ENCODE data around the gene PHACTR3. TPM values are rescaled to one million over a fixed set of nuclear protein-coding genes. Genes with fewer than 3 reads are reported as not detected.

Gene PHACTR3
- total and polyA plus RNA-seq, 2 experiments from 2014 or later: 0.45 to 0.61 TPM

DNA sequence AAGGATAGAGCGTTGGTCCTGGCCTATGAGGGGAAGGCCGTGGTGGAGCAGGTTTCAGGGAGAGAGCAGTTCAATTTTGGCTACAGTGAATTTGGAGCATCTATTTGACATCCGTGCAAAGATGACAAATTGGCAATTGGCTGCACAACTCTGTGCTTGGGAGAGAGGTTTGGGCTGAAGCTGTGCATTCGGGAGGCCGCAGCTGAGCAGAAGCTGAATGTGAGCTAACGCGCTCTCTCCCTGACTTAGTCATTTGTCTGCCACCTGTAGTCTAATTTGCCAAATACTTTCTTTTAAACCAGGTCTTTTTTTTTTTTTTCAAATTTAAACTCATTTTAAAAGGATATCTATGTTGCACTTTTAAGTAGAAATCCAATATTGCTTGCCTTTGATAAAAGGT lies 78.8 kb downstream of the PHACTR3 start:
- Histone ChIP-seq H3K36me3 (ENCODE audit: insufficient read depth) (no peaks in the 10 kb centered on the region), H3K9me2 (ENCODE audit: insufficient read depth) (peaks cover 5% of the 10 kb centered on the region; the same call in 1 of the 2 replicates), H2AFZ (no peak overlapping the region), H3F3A (replicated peaks; ENCODE audit: low read depth) (no peaks in the 10 kb centered on the region), H3K79me2 (replicated peaks; ENCODE audit: insufficient read depth) (no peaks in the 10 kb centered on the region), H3K4me2 (no peak overlapping the region), H3K4me1 (ENCODE audit: insufficient read depth) (no peaks in the 10 kb centered on the region), H3K27me3 (ENCODE audit: insufficient read depth) (no peaks in the 10 kb centered on the region), H4K20me1 (replicated peaks; ENCODE audit: insufficient read depth) (no peaks in the 10 kb centered on the region), H3K27ac (ENCODE audit: low read depth) (no peak overlapping the region), H3K4me3 (no peak overlapping the region)
- Mint-ChIP-seq H3K36me3 (ENCODE audit: low read depth) (no peaks in the 10 kb centered on the region), H3K27me3 (ENCODE audit: insufficient read depth, low read depth, poor library complexity) (peaks cover 8% of the 10 kb centered on the region), H3K4me1 (peaks cover 3% of the 10 kb centered on the region; the same call in 1 of the 3 replicates), H3K27ac (no peak overlapping the region), H3K9me3 (no peaks in the 10 kb centered on the region), H3K4me3 (no peak overlapping the region)
- no peak for DNase-seq (ENCODE audit: low spot score)
- no peak for ATAC-seq
- TF ChIP-seq POLR2AphosphoS5 (IDR thresholded peaks at IDR 0.05; ENCODE audit: low read depth): no peak
- TF ChIP-seq STAT1 (IDR thresholded peaks at IDR 0.05; ENCODE audit: unreplicated experiment): no peak
- TF ChIP-seq CREB1 (CRISPR knock-in tag; IDR thresholded peaks at IDR 0.05; ENCODE audit: low read depth): no peak
- TF ChIP-seq ZNF331 (CRISPR knock-in tag; IDR thresholded peaks at IDR 0.05; ENCODE audit: low read depth): no peak
- TF ChIP-seq, protein P1, sequence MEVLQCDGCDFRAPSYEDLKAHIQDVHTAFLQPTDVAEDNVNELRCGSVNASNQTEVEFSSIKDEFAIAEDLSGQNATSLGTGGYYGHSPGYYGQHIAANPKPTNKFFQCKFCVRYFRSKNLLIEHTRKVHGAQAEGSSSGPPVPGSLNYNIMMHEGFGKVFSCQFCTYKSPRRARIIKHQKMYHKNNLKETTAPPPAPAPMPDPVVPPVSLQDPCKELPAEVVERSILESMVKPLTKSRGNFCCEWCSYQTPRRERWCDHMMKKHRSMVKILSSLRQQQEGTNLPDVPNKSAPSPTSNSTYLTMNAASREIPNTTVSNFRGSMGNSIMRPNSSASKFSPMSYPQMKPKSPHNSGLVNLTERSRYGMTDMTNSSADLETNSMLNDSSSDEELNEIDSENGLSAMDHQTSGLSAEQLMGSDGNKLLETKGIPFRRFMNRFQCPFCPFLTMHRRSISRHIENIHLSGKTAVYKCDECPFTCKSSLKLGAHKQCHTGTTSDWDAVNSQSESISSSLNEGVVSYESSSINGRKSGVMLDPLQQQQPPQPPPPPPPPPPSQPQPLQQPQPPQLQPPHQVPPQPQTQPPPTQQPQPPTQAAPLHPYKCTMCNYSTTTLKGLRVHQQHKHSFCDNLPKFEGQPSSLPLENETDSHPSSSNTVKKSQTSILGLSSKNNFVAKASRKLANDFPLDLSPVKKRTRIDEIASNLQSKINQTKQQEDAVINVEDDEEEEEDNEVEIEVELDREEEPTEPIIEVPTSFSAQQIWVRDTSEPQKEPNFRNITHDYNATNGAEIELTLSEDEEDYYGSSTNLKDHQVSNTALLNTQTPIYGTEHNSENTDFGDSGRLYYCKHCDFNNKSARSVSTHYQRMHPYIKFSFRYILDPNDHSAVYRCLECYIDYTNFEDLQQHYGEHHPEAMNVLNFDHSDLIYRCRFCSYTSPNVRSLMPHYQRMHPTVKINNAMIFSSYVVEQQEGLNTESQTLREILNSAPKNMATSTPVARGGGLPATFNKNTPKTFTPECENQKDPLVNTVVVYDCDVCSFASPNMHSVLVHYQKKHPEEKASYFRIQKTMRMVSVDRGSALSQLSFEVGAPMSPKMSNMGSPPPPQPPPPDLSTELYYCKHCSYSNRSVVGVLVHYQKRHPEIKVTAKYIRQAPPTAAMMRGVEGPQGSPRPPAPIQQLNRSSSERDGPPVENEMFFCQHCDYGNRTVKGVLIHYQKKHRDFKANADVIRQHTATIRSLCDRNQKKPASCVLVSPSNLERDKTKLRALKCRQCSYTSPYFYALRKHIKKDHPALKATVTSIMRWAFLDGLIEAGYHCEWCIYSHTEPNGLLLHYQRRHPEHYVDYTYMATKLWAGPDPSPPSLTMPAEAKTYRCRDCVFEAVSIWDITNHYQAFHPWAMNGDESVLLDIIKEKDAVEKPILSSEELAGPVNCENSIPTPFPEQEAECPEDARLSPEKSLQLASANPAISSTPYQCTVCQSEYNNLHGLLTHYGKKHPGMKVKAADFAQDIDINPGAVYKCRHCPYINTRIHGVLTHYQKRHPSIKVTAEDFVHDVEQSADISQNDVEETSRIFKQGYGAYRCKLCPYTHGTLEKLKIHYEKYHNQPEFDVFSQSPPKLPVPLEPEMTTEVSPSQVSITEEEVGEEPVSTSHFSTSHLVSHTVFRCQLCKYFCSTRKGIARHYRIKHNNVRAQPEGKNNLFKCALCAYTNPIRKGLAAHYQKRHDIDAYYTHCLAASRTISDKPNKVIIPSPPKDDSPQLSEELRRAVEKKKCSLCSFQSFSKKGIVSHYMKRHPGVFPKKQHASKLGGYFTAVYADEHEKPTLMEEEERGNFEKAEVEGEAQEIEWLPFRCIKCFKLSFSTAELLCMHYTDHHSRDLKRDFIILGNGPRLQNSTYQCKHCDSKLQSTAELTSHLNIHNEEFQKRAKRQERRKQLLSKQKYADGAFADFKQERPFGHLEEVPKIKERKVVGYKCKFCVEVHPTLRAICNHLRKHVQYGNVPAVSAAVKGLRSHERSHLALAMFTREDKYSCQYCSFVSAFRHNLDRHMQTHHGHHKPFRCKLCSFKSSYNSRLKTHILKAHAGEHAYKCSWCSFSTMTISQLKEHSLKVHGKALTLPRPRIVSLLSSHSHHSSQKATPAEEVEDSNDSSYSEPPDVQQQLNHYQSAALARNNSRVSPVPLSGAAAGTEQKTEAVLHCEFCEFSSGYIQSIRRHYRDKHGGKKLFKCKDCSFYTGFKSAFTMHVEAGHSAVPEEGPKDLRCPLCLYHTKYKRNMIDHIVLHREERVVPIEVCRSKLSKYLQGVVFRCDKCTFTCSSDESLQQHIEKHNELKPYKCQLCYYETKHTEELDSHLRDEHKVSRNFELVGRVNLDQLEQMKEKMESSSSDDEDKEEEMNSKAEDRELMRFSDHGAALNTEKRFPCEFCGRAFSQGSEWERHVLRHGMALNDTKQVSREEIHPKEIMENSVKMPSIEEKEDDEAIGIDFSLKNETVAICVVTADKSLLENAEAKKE (CRISPR knock-in tag; IDR thresholded peaks at IDR 0.05): no peak
- TF ChIP-seq EZH2 (IDR thresholded peaks at IDR 0.05; ENCODE audit: low read depth, unreplicated experiment): no peak
- TF ChIP-seq, protein P2, sequence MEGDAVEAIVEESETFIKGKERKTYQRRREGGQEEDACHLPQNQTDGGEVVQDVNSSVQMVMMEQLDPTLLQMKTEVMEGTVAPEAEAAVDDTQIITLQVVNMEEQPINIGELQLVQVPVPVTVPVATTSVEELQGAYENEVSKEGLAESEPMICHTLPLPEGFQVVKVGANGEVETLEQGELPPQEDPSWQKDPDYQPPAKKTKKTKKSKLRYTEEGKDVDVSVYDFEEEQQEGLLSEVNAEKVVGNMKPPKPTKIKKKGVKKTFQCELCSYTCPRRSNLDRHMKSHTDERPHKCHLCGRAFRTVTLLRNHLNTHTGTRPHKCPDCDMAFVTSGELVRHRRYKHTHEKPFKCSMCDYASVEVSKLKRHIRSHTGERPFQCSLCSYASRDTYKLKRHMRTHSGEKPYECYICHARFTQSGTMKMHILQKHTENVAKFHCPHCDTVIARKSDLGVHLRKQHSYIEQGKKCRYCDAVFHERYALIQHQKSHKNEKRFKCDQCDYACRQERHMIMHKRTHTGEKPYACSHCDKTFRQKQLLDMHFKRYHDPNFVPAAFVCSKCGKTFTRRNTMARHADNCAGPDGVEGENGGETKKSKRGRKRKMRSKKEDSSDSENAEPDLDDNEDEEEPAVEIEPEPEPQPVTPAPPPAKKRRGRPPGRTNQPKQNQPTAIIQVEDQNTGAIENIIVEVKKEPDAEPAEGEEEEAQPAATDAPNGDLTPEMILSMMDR (conservative IDR thresholded peaks at IDR 0.05; ENCODE audit: low read depth in 2 of 2): no peak
- TF ChIP-seq ZNF114 (CRISPR knock-in tag; IDR thresholded peaks at IDR 0.05): no peak
- no peak for TF ChIP-seq EZH2phosphoT487 (IDR thresholded peaks at IDR 0.05; ENCODE audit: unreplicated experiment)
- no peak for TF ChIP-seq NANOG (IDR thresholded peaks at IDR 0.05; ENCODE audit: borderline replicate concordance)
- no peak for TF ChIP-seq JUNB (IDR thresholded peaks at IDR 0.05; ENCODE audit: unreplicated experiment)
- TF ChIP-seq, protein P3, sequence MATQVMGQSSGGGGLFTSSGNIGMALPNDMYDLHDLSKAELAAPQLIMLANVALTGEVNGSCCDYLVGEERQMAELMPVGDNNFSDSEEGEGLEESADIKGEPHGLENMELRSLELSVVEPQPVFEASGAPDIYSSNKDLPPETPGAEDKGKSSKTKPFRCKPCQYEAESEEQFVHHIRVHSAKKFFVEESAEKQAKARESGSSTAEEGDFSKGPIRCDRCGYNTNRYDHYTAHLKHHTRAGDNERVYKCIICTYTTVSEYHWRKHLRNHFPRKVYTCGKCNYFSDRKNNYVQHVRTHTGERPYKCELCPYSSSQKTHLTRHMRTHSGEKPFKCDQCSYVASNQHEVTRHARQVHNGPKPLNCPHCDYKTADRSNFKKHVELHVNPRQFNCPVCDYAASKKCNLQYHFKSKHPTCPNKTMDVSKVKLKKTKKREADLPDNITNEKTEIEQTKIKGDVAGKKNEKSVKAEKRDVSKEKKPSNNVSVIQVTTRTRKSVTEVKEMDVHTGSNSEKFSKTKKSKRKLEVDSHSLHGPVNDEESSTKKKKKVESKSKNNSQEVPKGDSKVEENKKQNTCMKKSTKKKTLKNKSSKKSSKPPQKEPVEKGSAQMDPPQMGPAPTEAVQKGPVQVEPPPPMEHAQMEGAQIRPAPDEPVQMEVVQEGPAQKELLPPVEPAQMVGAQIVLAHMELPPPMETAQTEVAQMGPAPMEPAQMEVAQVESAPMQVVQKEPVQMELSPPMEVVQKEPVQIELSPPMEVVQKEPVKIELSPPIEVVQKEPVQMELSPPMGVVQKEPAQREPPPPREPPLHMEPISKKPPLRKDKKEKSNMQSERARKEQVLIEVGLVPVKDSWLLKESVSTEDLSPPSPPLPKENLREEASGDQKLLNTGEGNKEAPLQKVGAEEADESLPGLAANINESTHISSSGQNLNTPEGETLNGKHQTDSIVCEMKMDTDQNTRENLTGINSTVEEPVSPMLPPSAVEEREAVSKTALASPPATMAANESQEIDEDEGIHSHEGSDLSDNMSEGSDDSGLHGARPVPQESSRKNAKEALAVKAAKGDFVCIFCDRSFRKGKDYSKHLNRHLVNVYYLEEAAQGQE (IDR thresholded peaks at IDR 0.05; ENCODE audit: unreplicated experiment): no peak
- TF ChIP-seq, protein P4, sequence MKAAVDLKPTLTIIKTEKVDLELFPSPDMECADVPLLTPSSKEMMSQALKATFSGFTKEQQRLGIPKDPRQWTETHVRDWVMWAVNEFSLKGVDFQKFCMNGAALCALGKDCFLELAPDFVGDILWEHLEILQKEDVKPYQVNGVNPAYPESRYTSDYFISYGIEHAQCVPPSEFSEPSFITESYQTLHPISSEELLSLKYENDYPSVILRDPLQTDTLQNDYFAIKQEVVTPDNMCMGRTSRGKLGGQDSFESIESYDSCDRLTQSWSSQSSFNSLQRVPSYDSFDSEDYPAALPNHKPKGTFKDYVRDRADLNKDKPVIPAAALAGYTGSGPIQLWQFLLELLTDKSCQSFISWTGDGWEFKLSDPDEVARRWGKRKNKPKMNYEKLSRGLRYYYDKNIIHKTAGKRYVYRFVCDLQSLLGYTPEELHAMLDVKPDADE (IDR thresholded peaks at IDR 0.05): no peak
